SK-N-SH (cell line): ENCODE data around the gene SOX15.

Experiments
- CHD2 ChIP-seq: fragments of 150-350 bp; IDR thresholded peaks from 2 replicates; pipeline ENCODE4 v1.6.1; 2018; ENCODE audit warnings: low read length; ENCODE audit not compliant: partially characterized antibody
- POLR2AphosphoS5 ChIP-seq: IDR thresholded peaks from 2 replicates; pipeline ENCODE4 v1.6.1; 2012; ENCODE audit warnings: low read depth, low read length
- RAD21 ChIP-seq: IDR thresholded peaks from 2 replicates; pipeline ENCODE4 v1.6.1; 2012; ENCODE audit warnings: mild to moderate bottlenecking, low read length
- RCOR1 ChIP-seq: fragments of 150-350 bp; IDR thresholded peaks from 2 replicates; pipeline ENCODE4 v1.6.1; 2017; ENCODE audit warnings: antibody characterized with exemption, low read length
- RFX5 ChIP-seq: IDR thresholded peaks from 2 replicates; pipeline ENCODE4 v1.6.1; 2012; ENCODE audit warnings: mild to moderate bottlenecking, improper control_type of control experiment, low read length
- TAF1 ChIP-seq: IDR thresholded peaks from 2 replicates; pipeline ENCODE4 v1.6.1; 2012; ENCODE audit warnings: low read depth, mild to moderate bottlenecking, low read length, moderate library complexity, borderline replicate concordance
- TF ChIP-seq, protein P1 (sequence below): fragments of 200-600 bp; sonication (generic); IDR thresholded peaks from 2 replicates; pipeline ENCODE4 v1.6.1; 2017; ENCODE audit warnings: antibody characterized with exemption, mild to moderate bottlenecking, moderate library complexity
- TF ChIP-seq, protein P2 (sequence below): IDR thresholded peaks from 2 replicates; pipeline ENCODE4 v1.4.0; 2012; ENCODE audit warnings: low read depth

DNA sequence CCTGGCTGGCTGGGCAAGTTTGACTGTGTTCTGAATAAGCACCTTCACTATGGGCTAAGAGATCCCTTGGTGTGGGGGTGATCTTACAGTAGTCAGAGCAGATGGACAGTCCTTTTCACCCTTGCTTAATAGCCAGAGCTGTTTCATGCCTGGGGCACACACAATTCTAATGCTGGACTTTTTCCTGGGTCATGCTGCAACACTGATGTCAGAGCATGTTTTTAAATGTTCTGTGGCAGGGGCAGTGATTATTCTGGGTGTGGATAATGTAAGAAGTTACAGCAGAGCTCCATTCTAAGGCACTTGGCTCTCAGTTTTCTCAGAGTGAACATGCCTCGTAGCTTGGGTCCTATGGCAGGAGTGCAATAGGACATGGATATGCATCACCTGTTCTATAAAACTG is 14.4 kb downstream of the SOX15 start:
- TF ChIP-seq, protein P1, sequence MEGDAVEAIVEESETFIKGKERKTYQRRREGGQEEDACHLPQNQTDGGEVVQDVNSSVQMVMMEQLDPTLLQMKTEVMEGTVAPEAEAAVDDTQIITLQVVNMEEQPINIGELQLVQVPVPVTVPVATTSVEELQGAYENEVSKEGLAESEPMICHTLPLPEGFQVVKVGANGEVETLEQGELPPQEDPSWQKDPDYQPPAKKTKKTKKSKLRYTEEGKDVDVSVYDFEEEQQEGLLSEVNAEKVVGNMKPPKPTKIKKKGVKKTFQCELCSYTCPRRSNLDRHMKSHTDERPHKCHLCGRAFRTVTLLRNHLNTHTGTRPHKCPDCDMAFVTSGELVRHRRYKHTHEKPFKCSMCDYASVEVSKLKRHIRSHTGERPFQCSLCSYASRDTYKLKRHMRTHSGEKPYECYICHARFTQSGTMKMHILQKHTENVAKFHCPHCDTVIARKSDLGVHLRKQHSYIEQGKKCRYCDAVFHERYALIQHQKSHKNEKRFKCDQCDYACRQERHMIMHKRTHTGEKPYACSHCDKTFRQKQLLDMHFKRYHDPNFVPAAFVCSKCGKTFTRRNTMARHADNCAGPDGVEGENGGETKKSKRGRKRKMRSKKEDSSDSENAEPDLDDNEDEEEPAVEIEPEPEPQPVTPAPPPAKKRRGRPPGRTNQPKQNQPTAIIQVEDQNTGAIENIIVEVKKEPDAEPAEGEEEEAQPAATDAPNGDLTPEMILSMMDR = no peak
- TF ChIP-seq CHD2 (no peak), RFX5 (no peak), TAF1 (no peak), RCOR1 (no peak), RAD21 (no peak), POLR2AphosphoS5 (no peak)
- TF ChIP-seq, protein P2, sequence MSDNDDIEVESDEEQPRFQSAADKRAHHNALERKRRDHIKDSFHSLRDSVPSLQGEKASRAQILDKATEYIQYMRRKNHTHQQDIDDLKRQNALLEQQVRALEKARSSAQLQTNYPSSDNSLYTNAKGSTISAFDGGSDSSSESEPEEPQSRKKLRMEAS = no peak
